GM12872 (cell line): Measurements from ENCODE around the gene GRWD1.

Experiments used
- CTCF ChIP-seq: IDR thresholded peaks from 3 replicates; pipeline ENCODE4 v1.5.1; 2011; ENCODE audit warnings: low read depth, mild to moderate bottlenecking, low read length, moderate library complexity; ENCODE audit not compliant: insufficient read depth

The GRWD1 gene

GRCh38 chr19:48477698-48478338 is 32.0 kb downstream of the GRWD1 start:
- no peak for TF ChIP-seq CTCF

GRCh38 chr19:48478339-48479256 is 32.8 kb downstream of the GRWD1 start:
- no peak for TF ChIP-seq CTCF

- no peak for TF ChIP-seq CTCF
These were observed 33.9 kb downstream of the GRWD1 start for GRCh38 chr19:48479686-48480085.

- no peak for TF ChIP-seq CTCF
These were observed 34.4 kb downstream of the GRWD1 start for GRCh38 chr19:48480183-48480557.

- no peak for TF ChIP-seq CTCF
These were observed 35.0 kb downstream of the GRWD1 start for GRCh38 chr19:48480558-48481500.

GRCh38 chr19:48481846-48482639 is 36.3 kb downstream of the GRWD1 start:
- TF ChIP-seq CTCF = no peak
